IMR-90 (cell line): ENCODE data around the gene CGRRF1. TPM values are rescaled to one million over a fixed set of nuclear protein-coding genes. Genes with fewer than 3 reads are reported as not detected.

ENCODE experiments used
- ATAC-seq: fragments of 200-7000 bp; cut with Tn5 transposase; 2 replicates; pipeline ENCODE4 v1.9.1; 2020; ENCODE audit warnings: low read depth, mild to moderate bottlenecking, moderate library complexity
- BruUV-seq: library from RNA; stranded (reverse); fragments of 400-500 nt; replicated peaks from 2 replicates; lab custom pipeline; 2021; lab: Mats Ljungman, UMichigan
- CTCF ChIA-PET: fragments of 300-600 bp; formaldehyde crosslinking; extraction: SDS; loops from one replicate; lab custom pipeline; 2021; ENCODE audit warnings: antibody characterized with exemption; lab: Yijun Ruan, JAX
- POLR2A ChIA-PET: fragments of 300-600 bp; sonication (Branson Sonifier 250); formaldehyde crosslinking; loops from one replicate; lab custom pipeline; 2022; ENCODE audit warnings: antibody characterized with exemption; ENCODE audit not compliant: unreplicated experiment; lab: Charles Lee
- DNase-seq: peaks from one replicate; pipeline ENCODE4 v3.0.0; 2013
- H2AFZ ChIP-seq: replicated peaks from 2 replicates; pipeline ENCODE3; 2013; ENCODE audit warnings: low read length, mild to moderate bottlenecking; ENCODE audit not compliant: poor library complexity
- H2AK5ac ChIP-seq: 2 replicates; pipeline ENCODE4 v1.6.1; 2013; ENCODE audit warnings: low read depth, low read length, inconsistent platforms
- H2AK9ac ChIP-seq: replicated peaks from 2 replicates; pipeline ENCODE3; 2013; ENCODE audit warnings: mild to moderate bottlenecking, low read depth, low read length, moderate library complexity; ENCODE audit not compliant: poor library complexity
- H2BK120ac ChIP-seq: 2 replicates; pipeline ENCODE4 v1.6.1; 2013; ENCODE audit warnings: low read depth, low read length, inconsistent platforms
- H2BK15ac ChIP-seq: 3 replicates; pipeline ENCODE4 v1.6.1; 2013; ENCODE audit warnings: low read depth, low read length, inconsistent platforms
- H2BK20ac ChIP-seq: 2 replicates; pipeline ENCODE4 v1.6.1; 2013; ENCODE audit warnings: low read depth, mild to moderate bottlenecking, inconsistent platforms, low read length, moderate library complexity
- H2BK5ac ChIP-seq: 2 replicates; pipeline ENCODE4 v1.6.1; 2013; ENCODE audit warnings: mild to moderate bottlenecking, low read depth, low read length, inconsistent platforms; ENCODE audit not compliant: poor library complexity, severe bottlenecking
- H3K14ac ChIP-seq: replicated peaks from 2 replicates; pipeline ENCODE4 v1.6.1; 2013; ENCODE audit warnings: low read depth, low read length, inconsistent platforms
- H3K18ac ChIP-seq: 2 replicates; pipeline ENCODE4 v1.6.1; 2013; ENCODE audit warnings: low read depth, low read length, control low read depth
- H3K23ac ChIP-seq: 2 replicates; pipeline ENCODE4 v1.6.1; 2013; ENCODE audit warnings: low read depth, low read length, inconsistent platforms
- H3K27ac ChIP-seq: 2 replicates; pipeline ENCODE4 v1.5.1; 2013; ENCODE audit warnings: mild to moderate bottlenecking, control low read depth, low read length; ENCODE audit not compliant: insufficient read depth
- H3K27me3 ChIP-seq: 2 replicates; pipeline ENCODE4 v1.6.1; 2013; ENCODE audit warnings: low read length; ENCODE audit not compliant: control insufficient read depth, insufficient read depth
- H3K36me3 ChIP-seq: 2 replicates; pipeline ENCODE4 v1.6.1; 2013; ENCODE audit warnings: low read length, mixed read lengths; ENCODE audit not compliant: control insufficient read depth, insufficient read depth
- H3K4ac ChIP-seq: 2 replicates; pipeline ENCODE4 v1.6.1; 2013; ENCODE audit warnings: low read depth, low read length, inconsistent platforms
- H3K4me1 ChIP-seq: 2 replicates; pipeline ENCODE4 v1.6.1; 2013; ENCODE audit warnings: low read length, mixed read lengths; ENCODE audit not compliant: control insufficient read depth, insufficient read depth
- H3K4me2 ChIP-seq: 2 replicates; pipeline ENCODE4 v1.6.1; 2013; ENCODE audit warnings: low read depth, mild to moderate bottlenecking, control low read depth, low read length, moderate library complexity
- H3K4me3 ChIP-seq: 2 replicates; pipeline ENCODE4 v1.5.1; 2013; ENCODE audit warnings: low read depth, mild to moderate bottlenecking, control low read depth, low read length, moderate library complexity; ENCODE audit not compliant: insufficient read depth
- H3K56ac ChIP-seq: 2 replicates; pipeline ENCODE4 v1.6.1; 2013; ENCODE audit warnings: low read length, inconsistent platforms; ENCODE audit not compliant: insufficient read depth; ENCODE audit errors: extremely low read depth
- H3K79me1 ChIP-seq, 2 experiments: 2 replicates each; pipeline ENCODE4 v1.6.1; 2013; ENCODE audit warnings: low read length in 2 of 2, inconsistent platforms in 1 of 2, low read depth in 1 of 2
- H3K9ac ChIP-seq: 2 replicates; pipeline ENCODE4 v1.6.1; 2013; ENCODE audit warnings: low read depth, low read length, control low read depth
- H3K9me1 ChIP-seq: 2 replicates; pipeline ENCODE4 v1.6.1; 2013; ENCODE audit warnings: low read length, inconsistent platforms; ENCODE audit not compliant: insufficient read depth
- H3K9me3 ChIP-seq: 2 replicates; pipeline ENCODE4 v1.6.1; 2013; ENCODE audit warnings: low read length; ENCODE audit not compliant: control insufficient read depth, insufficient read depth
- H4K20me1 ChIP-seq: 2 replicates; pipeline ENCODE4 v1.6.1; 2013; ENCODE audit warnings: low read length, inconsistent platforms; ENCODE audit not compliant: insufficient read depth
- H4K5ac ChIP-seq: 2 replicates; pipeline ENCODE4 v1.6.1; 2013; ENCODE audit warnings: mild to moderate bottlenecking, low read depth, low read length, control low read depth
- H4K8ac ChIP-seq, 2 experiments: 2 replicates each; pipeline ENCODE4 v1.6.1; 2013; ENCODE audit warnings: low read depth in 2 of 2, low read length in 2 of 2, control low read depth in 1 of 2, inconsistent platforms in 1 of 2
- H4K91ac ChIP-seq: 2 replicates; pipeline ENCODE4 v1.6.1; 2013; ENCODE audit warnings: low read depth, low read length, inconsistent platforms; ENCODE audit not compliant: insufficient read depth
- WGBS, 2 experiments: methylation state at CpG; one replicate each; pipeline versions ENCODE4 v1.1.5 to v1.1.7; 2013; ENCODE audit warnings: missing lambda C conversion rate in 2 of 2; ENCODE audit not compliant: insufficient read length in 1 of 2; ENCODE audit errors: extremely low coverage in 2 of 2; 5-methylcytosine and 5-hydroxymethylcytosine counted together
- dilution Hi-C: fragments of 300-500 bp; cut with HindIII; formaldehyde crosslinking; loops from one replicate; pipeline ENCODE4 v1.14.3; 2018; ENCODE audit warnings: low sequenced_read_pairs; ENCODE audit not compliant: unreplicated experiment
- in situ Hi-C: fragments of 300-500 bp; cut with MboI; formaldehyde crosslinking; loops from 3 replicates; pipeline ENCODE4 v1.14.3; 2019; ENCODE audit warnings: low sequenced_read_pairs, inconsistent platforms, mixed read lengths
- intact Hi-C: fragments of 100-400 bp; cut with micrococcal nuclease; formaldehyde crosslinking; loops from 2 replicates; pipeline ENCODE4 v1.10.0; 2022
- polyA plus RNA-seq, 3 experiments: library from polyadenylated mRNA; depleted of rRNA; stranded (reverse); fragments of >200 nt; gene quantifications; 2 replicates each; pipeline ENCODE4 v1.2.3, GENCODE V29; 2012; ENCODE audit warnings: low replicate concordance in 1 of 3
- total RNA-seq: library from RNA; depleted of rRNA; stranded (reverse); fragments of >200 nt; gene quantifications from 2 replicates; pipeline ENCODE4 v1.2.3, GENCODE V29; 2012
- TF ChIP-seq, protein P1 (sequence below): fragments of 150-350 bp; IDR thresholded peaks from 2 replicates; pipeline ENCODE4 v1.6.1; 2016; ENCODE audit warnings: low read depth, mild to moderate bottlenecking, low read length, moderate library complexity, borderline replicate concordance

Gene CGRRF1
- total and polyA plus RNA-seq, 2 of the 4 experiments (the other 2 are of a cell fraction): 6.0 to 13.8 TPM

DNA sequence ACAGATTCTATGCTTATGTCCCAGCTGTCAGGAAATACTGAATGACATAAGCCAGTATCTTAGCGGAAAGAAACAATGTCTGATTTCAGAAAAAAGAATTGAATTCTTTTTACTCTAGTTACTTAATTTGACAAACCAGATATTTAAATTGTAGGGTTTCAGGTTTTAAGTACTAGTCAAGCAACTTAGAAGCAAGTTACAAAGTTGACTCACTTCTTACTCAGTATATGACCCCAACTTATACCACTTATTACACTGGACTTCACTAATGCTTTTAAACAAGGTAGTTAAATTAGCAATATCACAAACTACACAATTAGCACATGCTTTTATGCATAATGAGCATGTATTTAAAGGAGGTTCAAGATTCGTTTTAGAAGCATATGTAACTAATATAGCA, 28.0 kb upstream of the CGRRF1 start:
- no peak overlapping the region for H3K4me2 ChIP-seq

More for the DNA sequence above, 28.0 kb upstream of the CGRRF1 start:
- Histone ChIP-seq H3K9ac (no peak overlapping the region), H3K9me3 (no peaks in the 10 kb centered on the region), H3K56ac (no peak overlapping the region), H2BK15ac (no peak overlapping the region), H2BK120ac (no peak overlapping the region), H2BK5ac (no peak overlapping the region), H3K18ac (no peak overlapping the region), H3K9me1 (0 out of 2 replicates have a peak, but pooled peaks cover 4% of the 10 kb centered on the region), H2AFZ (no peak overlapping the region), H3K14ac (no peak overlapping the region), H3K36me3 (peaks cover 12% of the 10 kb centered on the region), H4K91ac (no peak overlapping the region), H3K4me3 (no peak overlapping the region), H3K23ac (no peak overlapping the region), H3K27ac (no peak overlapping the region), H2AK9ac (no peak overlapping the region), H4K20me1 (peaks cover 30% of the 10 kb centered on the region; the same call in 1 of the 2 replicates), H3K4ac (no peak overlapping the region), H3K4me1 (peaks cover 3% of the 10 kb centered on the region; the same call in 1 of the 2 replicates), H4K5ac (no peak overlapping the region), H2BK20ac (no peak overlapping the region), H2AK5ac (no peak overlapping the region), H3K79me1 (peaks cover 21 to 41% of the 10 kb centered on the region in 2 experiments), H4K8ac (no peak overlapping the region), H3K27me3 (no peaks in the 10 kb centered on the region)
- dilution Hi-C loops (no loop called here), intact Hi-C loops (no loop called here), in situ Hi-C loops (no loop called here)
- ChIA-PET CTCF (no interaction called here), POLR2A (no interaction called here)
- BruUV-seq: no TSS peak
- peak; percentile 11 for DNase-seq
- TF ChIP-seq, protein P1, sequence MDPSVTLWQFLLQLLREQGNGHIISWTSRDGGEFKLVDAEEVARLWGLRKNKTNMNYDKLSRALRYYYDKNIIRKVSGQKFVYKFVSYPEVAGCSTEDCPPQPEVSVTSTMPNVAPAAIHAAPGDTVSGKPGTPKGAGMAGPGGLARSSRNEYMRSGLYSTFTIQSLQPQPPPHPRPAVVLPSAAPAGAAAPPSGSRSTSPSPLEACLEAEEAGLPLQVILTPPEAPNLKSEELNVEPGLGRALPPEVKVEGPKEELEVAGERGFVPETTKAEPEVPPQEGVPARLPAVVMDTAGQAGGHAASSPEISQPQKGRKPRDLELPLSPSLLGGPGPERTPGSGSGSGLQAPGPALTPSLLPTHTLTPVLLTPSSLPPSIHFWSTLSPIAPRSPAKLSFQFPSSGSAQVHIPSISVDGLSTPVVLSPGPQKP: no peak
- no peak for ATAC-seq
- no CpG with 5 or more reads among the region's 2 CpGs for WGBS, 2 experiments
